ENCODE data around the gene RPTOR. TPM values are rescaled to one million over a fixed set of nuclear protein-coding genes. Genes with fewer than 3 reads are reported as not detected.

Gene RPTOR
- total RNA-seq, 6 donors from 2014 or later, result 26.8 to 109 (median 36.8) TPM

DNA sequence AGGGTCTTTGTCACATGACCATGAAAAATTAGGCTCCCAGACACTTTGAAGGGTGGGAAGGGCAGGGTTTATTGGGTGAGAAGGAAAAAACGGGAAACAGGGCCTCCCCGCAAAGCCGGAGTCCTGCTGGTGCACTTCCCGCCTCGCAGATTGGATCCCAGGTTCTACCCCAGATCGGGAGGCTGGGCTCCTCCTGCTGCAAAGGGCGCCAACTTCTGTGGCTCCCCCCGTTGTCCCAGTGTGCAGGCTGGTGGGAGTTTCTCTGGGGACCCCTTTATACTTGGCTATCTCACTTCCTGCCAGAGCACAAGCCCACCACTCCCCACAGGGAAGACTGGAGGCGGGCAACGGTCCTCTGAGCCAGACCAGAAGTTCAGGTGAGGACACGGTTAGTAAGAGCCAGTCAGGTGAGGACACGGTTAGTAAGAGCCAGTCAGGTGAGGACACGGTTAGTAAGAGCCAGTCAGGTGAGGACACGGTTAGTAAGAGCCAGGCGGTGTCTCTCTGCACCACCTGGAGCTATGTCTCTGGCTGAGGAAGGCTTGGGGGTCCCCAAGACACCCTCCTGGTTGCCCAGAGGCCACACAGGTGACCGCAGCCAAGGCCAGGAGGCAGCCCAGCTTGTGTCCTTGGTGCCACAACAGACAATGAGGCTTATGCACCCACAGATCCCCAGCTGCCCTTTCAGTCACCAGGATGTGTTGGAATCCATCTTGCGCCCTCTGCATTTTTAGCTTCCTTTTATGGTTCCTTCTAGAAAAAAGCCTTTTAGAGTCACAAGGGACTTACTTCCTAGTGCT, 398.9 kb downstream of the RPTOR start:
- peaks cover 7 to 29% (median 18%) of the 10 kb centered on the region in 4 donors for H3K4me1 ChIP-seq
- no peaks in the 10 kb centered on the region for H3K9me3 ChIP-seq
- WGBS, 2 donors, result 91 to 92% methylated on average over 15 to 17 of the region's 17 CpGs
- peaks cover 0 to 35% (median 22%) of the 10 kb centered on the region in 4 donors for H3K36me3 ChIP-seq
- TF ChIP-seq, protein P1, sequence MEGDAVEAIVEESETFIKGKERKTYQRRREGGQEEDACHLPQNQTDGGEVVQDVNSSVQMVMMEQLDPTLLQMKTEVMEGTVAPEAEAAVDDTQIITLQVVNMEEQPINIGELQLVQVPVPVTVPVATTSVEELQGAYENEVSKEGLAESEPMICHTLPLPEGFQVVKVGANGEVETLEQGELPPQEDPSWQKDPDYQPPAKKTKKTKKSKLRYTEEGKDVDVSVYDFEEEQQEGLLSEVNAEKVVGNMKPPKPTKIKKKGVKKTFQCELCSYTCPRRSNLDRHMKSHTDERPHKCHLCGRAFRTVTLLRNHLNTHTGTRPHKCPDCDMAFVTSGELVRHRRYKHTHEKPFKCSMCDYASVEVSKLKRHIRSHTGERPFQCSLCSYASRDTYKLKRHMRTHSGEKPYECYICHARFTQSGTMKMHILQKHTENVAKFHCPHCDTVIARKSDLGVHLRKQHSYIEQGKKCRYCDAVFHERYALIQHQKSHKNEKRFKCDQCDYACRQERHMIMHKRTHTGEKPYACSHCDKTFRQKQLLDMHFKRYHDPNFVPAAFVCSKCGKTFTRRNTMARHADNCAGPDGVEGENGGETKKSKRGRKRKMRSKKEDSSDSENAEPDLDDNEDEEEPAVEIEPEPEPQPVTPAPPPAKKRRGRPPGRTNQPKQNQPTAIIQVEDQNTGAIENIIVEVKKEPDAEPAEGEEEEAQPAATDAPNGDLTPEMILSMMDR (IDR thresholded peaks at IDR 0.05), result no peak
- TF ChIP-seq POLR2A (IDR thresholded peaks at IDR 0.05) (no peak), POLR2AphosphoS5 (IDR thresholded peaks at IDR 0.05) (no peak), EP300 (IDR thresholded peaks at IDR 0.05) (no peak)
- no peaks in the 10 kb centered on the region for H3K27me3 ChIP-seq
- H3K4me3 ChIP-seq, result no peak overlapping the region
- peak overlapping the region in 1 of 4 donors; percentile 34 for H3K27ac ChIP-seq
- DNase-seq (peak in 1 of 2 donors; percentile 35), ATAC-seq (ENCODE audit: low FRiP score in 2 of 2) (no peak)

DNA sequence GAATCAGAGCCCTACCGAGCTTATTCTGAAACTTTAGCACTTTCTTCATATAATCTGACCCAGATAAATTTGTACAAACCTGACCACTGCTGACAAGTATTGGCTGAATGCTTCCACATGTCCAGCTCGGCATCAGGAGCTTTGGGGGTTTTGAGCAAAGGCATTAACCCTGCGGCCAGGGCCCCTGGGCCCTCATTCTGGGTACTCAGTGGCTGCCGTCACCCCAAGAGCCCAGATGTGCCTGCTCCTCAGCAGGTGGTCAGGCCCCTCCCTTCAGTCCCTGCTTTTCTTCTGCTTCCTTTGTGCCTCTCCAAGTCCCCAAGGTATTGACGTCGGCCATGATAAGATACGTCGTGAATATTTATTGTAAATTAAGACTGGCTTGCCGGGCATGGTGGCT, 399.7 kb downstream of the RPTOR start:
- WGBS, 2 donors, result 91 to 95% methylated on average over 9 of the region's 9 CpGs
- no peak overlapping the region for H3K27ac ChIP-seq
- peaks cover 7 to 27% (median 16%) of the 10 kb centered on the region in 4 donors for H3K4me1 ChIP-seq
- H3K4me3 ChIP-seq, result no peak overlapping the region
- peaks cover 0 to 38% (median 22%) of the 10 kb centered on the region in 4 donors for H3K36me3 ChIP-seq
- DNase-seq, result no peak
- no peaks in the 10 kb centered on the region for H3K9me3 ChIP-seq
- no peak for TF ChIP-seq POLR2A (IDR thresholded peaks at IDR 0.05)
- no peak for TF ChIP-seq POLR2AphosphoS5 (IDR thresholded peaks at IDR 0.05)
- TF ChIP-seq, protein P1 (IDR thresholded peaks at IDR 0.05), result no peak
- TF ChIP-seq EP300 (IDR thresholded peaks at IDR 0.05), result no peak
- no peak for ATAC-seq (ENCODE audit: low FRiP score in 2 of 2)
- no peaks in the 10 kb centered on the region for H3K27me3 ChIP-seq

DNA sequence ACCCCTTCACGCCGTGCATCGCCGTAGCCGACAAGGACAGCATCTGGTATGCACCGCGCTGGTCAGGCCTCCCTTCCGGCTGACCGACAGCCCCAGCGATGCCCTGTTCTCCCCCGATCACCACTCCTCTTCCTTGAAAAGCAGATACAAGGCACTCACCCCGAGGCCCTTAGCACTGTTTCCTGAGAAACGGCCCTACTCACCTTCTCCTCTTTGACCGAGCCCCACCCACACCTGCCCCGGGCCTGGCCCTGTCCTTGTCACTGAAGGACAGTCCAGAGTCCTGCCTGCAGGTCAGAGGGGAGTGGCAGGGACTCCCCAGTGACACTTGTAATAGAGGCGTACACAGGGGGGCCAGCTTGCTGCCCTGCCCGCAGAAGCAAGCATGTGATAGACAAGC, 401.1 kb downstream of the RPTOR start:
- H3K27me3 ChIP-seq, result no peaks in the 10 kb centered on the region
- ATAC-seq (ENCODE audit: low FRiP score in 2 of 2) (no peak), DNase-seq (peak in 1 of 2 donors; percentile 38)
- peaks cover 7 to 25% (median 16%) of the 10 kb centered on the region in 4 donors for H3K4me1 ChIP-seq
- TF ChIP-seq POLR2A (IDR thresholded peaks at IDR 0.05) (no peak), EP300 (IDR thresholded peaks at IDR 0.05) (no peak)
- no peak overlapping the region for H3K27ac ChIP-seq
- peaks cover 0 to 44% (median 28%) of the 10 kb centered on the region in 4 donors for H3K36me3 ChIP-seq
- H3K9me3 ChIP-seq, result no peaks in the 10 kb centered on the region
- WGBS, 2 donors, result 87 to 93% methylated on average over 17 of the region's 17 CpGs
- no peak overlapping the region for H3K4me3 ChIP-seq

DNA sequence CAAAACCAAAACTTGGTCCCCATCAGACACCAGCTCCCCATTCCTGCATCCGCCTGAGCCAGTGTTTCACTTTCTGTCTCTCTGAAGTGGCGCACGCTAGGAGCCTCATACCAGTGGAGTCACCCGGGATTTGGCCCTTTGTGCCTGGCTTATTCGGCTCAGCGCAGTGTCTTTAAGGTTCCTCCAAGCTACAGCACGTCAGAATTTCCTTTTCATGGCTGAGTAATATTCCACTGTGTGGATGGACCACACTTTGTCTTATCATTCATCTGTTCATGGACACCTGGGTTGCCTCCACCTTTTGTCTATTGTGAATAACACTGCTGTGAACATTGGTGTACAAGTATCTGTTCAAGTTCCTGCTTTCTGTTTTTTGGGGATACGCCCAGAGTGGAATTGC, 401.8 kb downstream of the RPTOR start:
- ATAC-seq (ENCODE audit: low FRiP score in 2 of 2), result no peak
- H3K9me3 ChIP-seq, result no peaks in the 10 kb centered on the region

More for the DNA sequence above, 401.8 kb downstream of the RPTOR start:
- H3K36me3 ChIP-seq, result peaks cover 0 to 48% (median 28%) of the 10 kb centered on the region in 4 donors
- no peaks in the 10 kb centered on the region for H3K27me3 ChIP-seq
- no peak for DNase-seq
- no peak for TF ChIP-seq POLR2A (IDR thresholded peaks at IDR 0.05)
- TF ChIP-seq, protein P1 (IDR thresholded peaks at IDR 0.05), result no peak
- TF ChIP-seq POLR2AphosphoS5 (IDR thresholded peaks at IDR 0.05), result no peak
- TF ChIP-seq EP300 (IDR thresholded peaks at IDR 0.05), result no peak
- H3K27ac ChIP-seq, result no peak overlapping the region
- 97 to 99% methylated on average over 8 of the region's 8 CpGs for WGBS, 2 donors
- H3K4me3 ChIP-seq, result no peak overlapping the region
- peaks cover 7 to 24% (median 16%) of the 10 kb centered on the region in 4 donors for H3K4me1 ChIP-seq

Data from upper lobe of left lung (tissue), 6 donors.